G401 (cell line): ENCODE data around the gene WDR44. TPM values are rescaled to one million over a fixed set of nuclear protein-coding genes. Genes with fewer than 3 reads are reported as not detected.
"Not testable (repeated sequence)": the region's sequence is repeated elsewhere in the genome, so short reads cannot be mapped to it uniquely, and the experiment has no call there.

Experiments
- DNase-seq: peaks from one replicate; pipeline ENCODE4 v3.0.0-alpha.2; 2015; ENCODE audit warnings: low spot score
- in situ Hi-C: cut with HindIII; loops from 2 replicates; pipeline ENCODE4 v1.10.0; 2016; ENCODE audit warnings: low sequenced_read_pairs, mixed read lengths
- total RNA-seq: library from RNA; depleted of rRNA; stranded (reverse); fragments of >200 nt; shearing (Covaris generic); gene quantifications from 2 replicates; pipeline ENCODE4 v1.2.3, GENCODE V29; 2014; rRNA removed

WDR44 gene, protein sequence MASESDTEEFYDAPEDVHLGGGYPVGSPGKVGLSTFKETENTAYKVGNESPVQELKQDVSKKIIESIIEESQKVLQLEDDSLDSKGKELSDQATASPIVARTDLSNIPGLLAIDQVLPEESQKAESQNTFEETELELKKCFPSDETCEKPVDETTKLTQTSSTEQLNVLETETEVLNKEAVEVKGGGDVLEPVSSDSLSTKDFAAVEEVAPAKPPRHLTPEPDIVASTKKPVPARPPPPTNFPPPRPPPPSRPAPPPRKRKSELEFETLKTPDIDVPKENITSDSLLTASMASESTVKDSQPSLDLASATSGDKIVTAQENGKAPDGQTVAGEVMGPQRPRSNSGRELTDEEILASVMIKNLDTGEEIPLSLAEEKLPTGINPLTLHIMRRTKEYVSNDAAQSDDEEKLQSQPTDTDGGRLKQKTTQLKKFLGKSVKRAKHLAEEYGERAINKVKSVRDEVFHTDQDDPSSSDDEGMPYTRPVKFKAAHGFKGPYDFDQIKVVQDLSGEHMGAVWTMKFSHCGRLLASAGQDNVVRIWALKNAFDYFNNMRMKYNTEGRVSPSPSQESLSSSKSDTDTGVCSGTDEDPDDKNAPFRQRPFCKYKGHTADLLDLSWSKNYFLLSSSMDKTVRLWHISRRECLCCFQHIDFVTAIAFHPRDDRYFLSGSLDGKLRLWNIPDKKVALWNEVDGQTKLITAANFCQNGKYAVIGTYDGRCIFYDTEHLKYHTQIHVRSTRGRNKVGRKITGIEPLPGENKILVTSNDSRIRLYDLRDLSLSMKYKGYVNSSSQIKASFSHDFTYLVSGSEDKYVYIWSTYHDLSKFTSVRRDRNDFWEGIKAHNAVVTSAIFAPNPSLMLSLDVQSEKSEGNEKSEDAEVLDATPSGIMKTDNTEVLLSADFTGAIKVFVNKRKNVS
- total RNA-seq, result 2.8 and 6.4 TPM in 2 replicates

- in situ Hi-C loops, result no loop called here
- peak; percentile 94 for DNase-seq
Observed at GRCh38 chrX:118345464-118346257, at the start of gene WDR44. TSS of gene WDR44 (plus strand) at chrX:118346106. CDS start at chrX:118346504, 398 bp downstream.

DNA sequence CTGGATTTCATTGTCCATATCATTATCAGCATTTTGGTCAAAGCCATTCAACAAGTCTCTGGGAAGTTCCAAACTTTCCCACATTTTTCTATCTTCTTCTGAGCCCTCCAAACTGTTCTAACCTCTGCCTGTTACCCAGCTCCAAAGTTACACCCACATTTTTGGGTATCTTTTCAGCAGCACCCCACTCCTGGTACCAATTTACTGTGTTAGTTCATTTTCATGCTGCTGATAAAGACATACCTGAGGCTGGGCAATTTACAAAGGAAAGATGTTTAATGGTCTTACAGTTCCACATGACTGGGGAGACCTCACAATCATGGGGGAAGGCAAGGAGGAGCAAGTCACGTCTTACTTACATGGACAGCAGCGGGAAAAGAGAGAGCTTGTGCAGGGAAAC lies 40.1 kb upstream of the WDR44 start:
- not testable (repeated sequence) for DNase-seq

GRCh38 chrX:118315529-118315928 lies 30.4 kb upstream of the WDR44 start:
- in situ Hi-C loops, result no loop called here
- DNase-seq, result no peak

More for the DNA sequence above, 40.1 kb upstream of the WDR44 start:
- in situ Hi-C loops, result not testable (repeated sequence)

DNA sequence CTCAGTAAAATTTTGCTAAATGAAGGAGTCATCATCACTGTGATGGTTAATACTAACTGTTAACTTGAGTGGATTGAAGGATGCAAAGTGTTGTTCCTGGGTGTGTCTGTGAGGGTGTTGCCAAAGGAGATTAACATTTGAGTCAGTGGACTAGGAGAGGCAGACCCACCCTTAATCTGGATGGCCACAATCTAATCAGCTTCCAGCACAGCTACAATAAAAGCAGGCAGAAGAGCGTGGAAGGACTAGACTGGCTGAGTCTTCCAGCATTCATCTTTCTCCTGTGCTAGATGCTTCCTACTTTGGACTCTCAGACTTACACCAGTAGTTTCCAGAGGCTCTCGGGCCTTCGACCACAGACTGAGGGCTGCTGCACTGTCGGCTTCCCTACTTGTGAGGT lies 21.3 kb upstream of the WDR44 start:
- DNase-seq, result no peak
- in situ Hi-C loops, result no loop called here

DNA sequence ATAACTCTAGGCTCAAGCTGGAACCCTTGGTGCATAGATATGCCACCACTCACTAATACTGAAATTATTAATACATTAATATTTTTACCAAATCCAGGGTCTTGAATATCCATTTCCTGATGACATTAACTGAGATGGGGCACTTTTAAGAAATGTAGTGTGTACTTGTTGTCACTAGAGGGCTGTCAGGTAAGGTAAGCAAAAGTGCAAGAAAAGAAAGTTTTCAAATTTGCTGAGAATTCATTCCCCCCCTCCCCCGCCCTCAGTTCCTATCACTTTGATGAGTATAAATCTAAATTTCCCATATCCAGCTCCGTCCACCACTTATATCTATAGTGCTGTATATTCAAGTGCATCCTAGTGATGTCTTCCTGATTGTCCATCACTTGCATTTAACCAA lies 20.5 kb upstream of the WDR44 start:
- in situ Hi-C loops, result no loop called here

DNA sequence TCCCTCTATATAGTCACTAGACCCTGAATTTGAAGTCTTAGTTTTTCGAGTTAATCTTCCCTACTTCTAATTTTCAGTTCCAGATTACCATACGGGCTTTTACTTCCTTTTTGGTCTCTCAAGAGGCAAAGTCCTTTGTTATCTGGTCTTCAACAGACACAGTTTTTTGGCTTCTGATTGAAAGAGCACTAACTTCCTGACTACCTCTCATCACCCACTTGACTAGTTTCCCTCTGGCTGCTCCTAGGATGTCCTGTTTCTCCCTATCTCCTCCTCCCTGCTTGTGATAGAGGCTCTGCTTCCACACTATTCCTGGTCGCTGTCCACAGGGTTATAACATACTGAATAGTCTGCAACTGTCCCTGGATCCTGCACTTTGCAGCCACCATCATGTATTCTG lies 16.7 kb upstream of the WDR44 start:
- in situ Hi-C loops, result no loop called here
- DNase-seq, result no peak

More for the DNA sequence above, 20.5 kb upstream of the WDR44 start:
- no peak for DNase-seq

GRCh38 chrX:118337687-118338086 lies 8.2 kb upstream of the WDR44 start:
- DNase-seq, result no peak
- in situ Hi-C loops, result no loop called here

- no peak for DNase-seq
- in situ Hi-C loops, result no loop called here
Observed at GRCh38 chrX:118338930-118339329, 7.0 kb upstream of the WDR44 start.

DNA sequence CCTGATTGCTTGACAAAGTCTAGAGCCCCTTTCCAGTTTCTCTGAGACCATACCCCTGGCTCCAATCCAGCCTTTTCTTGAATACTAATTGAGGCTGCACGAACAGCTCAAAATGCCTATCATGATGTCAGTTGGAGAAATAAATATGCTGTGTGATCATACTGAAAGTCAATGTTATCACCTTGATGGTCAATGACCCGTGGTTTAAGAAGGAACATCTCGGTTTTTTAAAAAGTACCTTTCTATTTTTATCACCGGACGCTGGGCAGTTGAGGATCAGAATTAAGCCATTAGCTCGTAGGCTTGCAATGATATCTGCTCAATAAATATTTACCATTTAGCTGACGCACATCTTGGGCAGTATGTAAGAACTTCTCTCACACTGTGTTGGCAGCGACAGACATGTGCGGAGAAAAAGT lies 852 bp upstream of the WDR44 start:
- no peak for DNase-seq
- in situ Hi-C loops, result no loop called here

DNA sequence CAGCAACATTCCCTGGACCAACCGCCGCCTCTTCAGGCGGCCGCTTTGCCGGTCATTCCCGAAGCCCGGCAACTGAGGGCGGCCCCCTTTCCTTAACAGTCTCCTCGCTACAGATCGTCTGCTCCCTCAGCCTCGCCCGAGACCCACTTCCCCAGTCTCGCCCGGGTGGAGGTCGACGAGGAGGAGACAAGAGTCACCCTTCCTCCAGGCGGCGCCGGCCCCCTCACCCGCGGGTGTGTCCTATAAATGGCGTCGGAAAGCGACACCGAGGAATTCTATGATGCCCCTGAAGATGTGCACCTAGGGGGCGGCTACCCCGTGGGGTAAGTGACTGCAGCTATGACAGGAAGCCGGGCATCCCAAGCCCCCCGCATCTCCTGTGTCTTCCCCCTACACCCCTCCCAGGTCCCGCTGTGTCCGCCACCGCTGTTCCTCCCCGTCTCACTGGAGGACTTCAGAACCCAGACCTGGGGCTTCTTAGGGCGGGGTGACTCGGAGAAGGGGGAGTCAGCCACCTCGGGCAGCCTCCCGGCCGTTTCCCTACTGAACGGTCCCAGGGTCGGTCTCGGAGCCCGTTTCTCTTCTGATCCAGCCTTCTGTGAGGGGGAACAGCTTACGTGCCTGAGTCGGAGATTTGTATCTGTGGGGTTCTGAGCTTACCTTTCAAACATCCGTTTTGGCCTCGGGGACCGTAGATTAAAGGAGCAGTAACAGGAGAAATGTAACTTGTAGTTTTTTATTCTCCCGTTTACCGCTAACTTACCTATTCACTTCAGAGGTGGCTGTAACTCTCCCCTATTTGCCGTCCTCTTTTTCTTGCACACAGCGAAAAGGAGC lies 570 bp downstream of the WDR44 start:
- DNase-seq, result peak; percentile 30
- in situ Hi-C loops, result no loop called here

- in situ Hi-C loops, result no loop called here
- DNase-seq, result peak; percentile 19
Observed at GRCh38 chrX:118347131-118347530, 1.2 kb downstream of the WDR44 start.

DNA sequence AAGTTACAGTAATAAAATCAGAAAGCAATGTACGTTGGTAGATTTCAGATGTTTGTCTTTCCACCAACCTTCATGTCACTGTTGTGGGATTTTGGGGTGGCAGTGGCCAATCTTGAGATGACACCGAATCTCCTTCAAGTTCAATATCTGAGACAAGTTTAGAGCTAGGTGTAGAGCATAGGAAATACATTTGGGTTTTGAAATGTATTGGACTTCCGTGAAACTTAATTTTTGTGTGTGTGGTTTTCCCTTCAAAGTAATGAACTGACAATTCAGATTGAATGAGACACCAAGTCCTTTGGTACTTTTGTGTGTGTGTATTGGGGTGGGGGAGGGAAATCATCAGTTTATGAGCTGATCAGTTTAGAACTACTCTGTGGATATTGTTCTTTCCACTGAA lies 1.8 kb downstream of the WDR44 start:
- DNase-seq, result no peak
- in situ Hi-C loops, result no loop called here

- no peak for DNase-seq
- in situ Hi-C loops, result no loop called here
Observed at GRCh38 chrX:118348186-118348810, 2.4 kb downstream of the WDR44 start.

DNA sequence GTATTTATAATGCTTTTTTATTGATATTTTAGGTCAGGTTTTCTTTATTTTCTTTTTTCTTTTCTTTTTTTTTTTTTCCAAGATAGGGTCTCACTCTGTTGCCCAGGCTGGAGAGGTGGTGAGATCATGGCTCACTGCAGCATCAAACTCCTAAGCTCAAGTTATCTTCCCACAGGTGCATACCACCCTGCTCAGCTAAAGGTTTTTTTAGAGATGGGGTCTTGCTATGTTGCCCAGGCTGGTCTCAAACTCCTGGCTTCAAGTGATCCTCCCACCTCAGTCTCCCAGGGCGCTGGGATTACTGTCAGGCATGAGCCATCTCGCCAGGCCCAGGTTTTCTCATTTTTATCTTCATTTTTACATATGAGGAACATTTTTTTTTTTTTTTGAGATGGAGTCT lies 3.3 kb downstream of the WDR44 start:
- in situ Hi-C loops, result no loop called here
- DNase-seq, result no peak

GRCh38 chrX:118350221-118350620 lies 4.3 kb downstream of the WDR44 start:
- in situ Hi-C loops, result no loop called here

DNA sequence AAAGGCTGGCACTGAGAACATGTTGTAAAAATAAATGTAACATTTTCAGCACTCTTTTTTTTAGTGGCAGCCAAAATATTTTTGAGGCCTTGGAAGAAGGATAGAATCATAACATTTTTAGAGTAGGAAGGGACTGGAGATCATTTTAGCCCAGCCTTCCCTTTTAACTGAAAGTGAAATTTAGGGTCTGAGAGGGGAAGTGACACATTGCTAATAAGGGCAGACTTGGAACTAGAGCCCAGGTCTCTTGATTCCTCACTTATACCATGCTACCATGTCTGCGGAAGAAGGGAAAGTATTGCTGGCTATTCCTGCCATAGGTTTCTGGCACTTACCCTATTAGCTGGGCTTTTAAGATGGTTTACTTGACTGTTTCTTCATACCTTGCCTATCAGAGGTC lies 4.8 kb downstream of the WDR44 start:
- in situ Hi-C loops, result no loop called here
- DNase-seq, result no peak

More at GRCh38 chrX:118350221-118350620, 4.3 kb downstream of the WDR44 start:
- DNase-seq, result no peak

DNA sequence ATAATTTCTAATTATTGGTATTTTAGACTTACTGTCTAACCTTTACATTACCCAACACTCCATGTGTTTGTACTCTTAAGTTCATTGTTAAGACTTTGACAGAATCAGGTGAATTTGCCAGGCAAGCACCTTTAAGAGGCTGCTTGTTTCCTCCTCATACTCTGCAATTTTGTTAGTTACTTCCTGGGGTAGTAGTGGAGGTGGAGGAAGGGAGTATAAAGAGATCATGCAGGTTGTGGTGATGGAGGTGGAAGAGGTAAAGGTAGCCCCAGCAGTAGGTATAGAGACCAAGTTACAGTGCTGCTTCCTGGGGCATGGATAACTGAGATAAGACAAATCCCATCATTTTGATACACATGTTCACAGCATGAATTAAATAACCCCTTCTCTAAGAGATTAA lies 6.7 kb downstream of the WDR44 start:
- in situ Hi-C loops, result no loop called here
- DNase-seq, result no peak
